ENCODE results near the gene NEDD4.

GRCh38 chr15:55846116-55846707 lies 147.2 kb downstream of the NEDD4 start:
- TF ChIP-seq, protein P1, sequence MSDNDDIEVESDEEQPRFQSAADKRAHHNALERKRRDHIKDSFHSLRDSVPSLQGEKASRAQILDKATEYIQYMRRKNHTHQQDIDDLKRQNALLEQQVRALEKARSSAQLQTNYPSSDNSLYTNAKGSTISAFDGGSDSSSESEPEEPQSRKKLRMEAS (IDR thresholded peaks at IDR 0.05) = no peak
- TF ChIP-seq, protein P2, sequence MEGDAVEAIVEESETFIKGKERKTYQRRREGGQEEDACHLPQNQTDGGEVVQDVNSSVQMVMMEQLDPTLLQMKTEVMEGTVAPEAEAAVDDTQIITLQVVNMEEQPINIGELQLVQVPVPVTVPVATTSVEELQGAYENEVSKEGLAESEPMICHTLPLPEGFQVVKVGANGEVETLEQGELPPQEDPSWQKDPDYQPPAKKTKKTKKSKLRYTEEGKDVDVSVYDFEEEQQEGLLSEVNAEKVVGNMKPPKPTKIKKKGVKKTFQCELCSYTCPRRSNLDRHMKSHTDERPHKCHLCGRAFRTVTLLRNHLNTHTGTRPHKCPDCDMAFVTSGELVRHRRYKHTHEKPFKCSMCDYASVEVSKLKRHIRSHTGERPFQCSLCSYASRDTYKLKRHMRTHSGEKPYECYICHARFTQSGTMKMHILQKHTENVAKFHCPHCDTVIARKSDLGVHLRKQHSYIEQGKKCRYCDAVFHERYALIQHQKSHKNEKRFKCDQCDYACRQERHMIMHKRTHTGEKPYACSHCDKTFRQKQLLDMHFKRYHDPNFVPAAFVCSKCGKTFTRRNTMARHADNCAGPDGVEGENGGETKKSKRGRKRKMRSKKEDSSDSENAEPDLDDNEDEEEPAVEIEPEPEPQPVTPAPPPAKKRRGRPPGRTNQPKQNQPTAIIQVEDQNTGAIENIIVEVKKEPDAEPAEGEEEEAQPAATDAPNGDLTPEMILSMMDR (IDR thresholded peaks at IDR 0.05) = peak; percentile 87
- TF ChIP-seq POLR2A (IDR thresholded peaks at IDR 0.05; ENCODE audit: low read length) (no peak), POLR2AphosphoS2 (conservative IDR thresholded peaks at IDR 0.05; ENCODE audit: low read length) (no peak), TP53 (CRISPR knock-in tag; IDR thresholded peaks at IDR 0.05) (no peak), HOXB13 (CRISPR knock-in tag; IDR thresholded peaks at IDR 0.05; ENCODE audit: low read depth) (no peak), MAZ (IDR thresholded peaks at IDR 0.05; ENCODE audit: borderline replicate concordance, low read depth, low read length) (no peak), HOXA7 (CRISPR knock-in tag; IDR thresholded peaks at IDR 0.05) (no peak), MYC (IDR thresholded peaks at IDR 0.05; ENCODE audit: borderline replicate concordance, low read length) (no peak), MAFK (IDR thresholded peaks at IDR 0.05; ENCODE audit: partially characterized antibody) (no peak), CEBPB (IDR thresholded peaks at IDR 0.05) (no peak), EP300 (IDR thresholded peaks at IDR 0.05) (no peak)

Measured in A549 (cell line).